B cell (primary cell): ENCODE measurements around the gene FAM229A. TPM values are rescaled to one million over a fixed set of nuclear protein-coding genes. Genes with fewer than 3 reads are reported as not detected.

ENCODE experiments used
- ATAC-seq: fragments of 200-7000 bp; cut with Tn5 transposase; one replicate; pipeline ENCODE4 v1.10.0; 2021; ENCODE audit warnings: low read depth, mild to moderate bottlenecking, moderate number of reproducible peaks, moderate library complexity
- CTCF ChIA-PET: fragments of 350-600 bp; sonication (Branson Sonifier 250); formaldehyde crosslinking; loops from one replicate; lab custom pipeline; 2021; ENCODE audit warnings: antibody characterized with exemption, inconsistent platforms; lab: Charles Lee
- POLR2A ChIA-PET: fragments of 350-600 bp; sonication (Branson Sonifier 250); formaldehyde crosslinking; loops from one replicate; lab custom pipeline; 2021; ENCODE audit warnings: antibody characterized with exemption; lab: Charles Lee
- DNase-seq: peaks from one replicate; pipeline ENCODE4 v3.0.0; 2013
- H2AFZ ChIP-seq: 2 replicates; pipeline ENCODE4 v1.6.1; 2012; ENCODE audit warnings: mild to moderate bottlenecking, low read depth, low read length; ENCODE audit not compliant: insufficient read depth, poor library complexity, severe bottlenecking
- H3K27ac ChIP-seq, 2 donors: 1 replicate in 1 of 2; 2 replicates in 1 of 2; pipeline ENCODE4 v1.5.1; 2012 to 2013; ENCODE audit warnings: low read length in 2 of 2, mild to moderate bottlenecking in 2 of 2, moderate library complexity in 1 of 2
- H3K27me3 ChIP-seq, 4 experiments: fragments of 200-600 bp in 1 of 4; sonication (generic) in 1 of 4; replicated peaks in 1 of 4; 1 replicate in 2 of 4; 2 replicates in 2 of 4; pipeline versions ENCODE4 v1.6.1 to v1.7.0; 2013 to 2016; ENCODE audit warnings: low read length in 3 of 4, mild to moderate bottlenecking in 2 of 4, mixed read lengths in 1 of 4, moderate library complexity in 1 of 4; ENCODE audit not compliant: insufficient read depth in 4 of 4, control insufficient read depth in 3 of 4; ENCODE audit errors: control extremely low read depth in 1 of 4
- H3K36me3 ChIP-seq, 2 experiments: replicated peaks in 1 of 2; 1 replicate in 1 of 2; 2 replicates in 1 of 2; pipeline versions ENCODE4 v1.6.1 to v1.7.1; 2013; ENCODE audit warnings: low read length in 1 of 2; ENCODE audit not compliant: insufficient read depth in 2 of 2, control insufficient read depth in 1 of 2; ENCODE audit errors: control extremely low read depth in 1 of 2, extremely low read depth in 1 of 2
- H3K4me1 ChIP-seq, 2 donors: fragments of 200-600 bp in 1 of 2; sonication (generic) in 1 of 2; 1 replicate in 1 of 2; 2 replicates in 1 of 2; pipeline versions ENCODE4 v1.5.1 to v1.6.1; 2013 to 2017; ENCODE audit warnings: low read length in 2 of 2; ENCODE audit not compliant: control insufficient read depth in 2 of 2, insufficient read depth in 2 of 2
- H3K4me2 ChIP-seq: replicated peaks from 2 replicates; pipeline ENCODE3; 2012; ENCODE audit warnings: mild to moderate bottlenecking, low read depth, low read length; ENCODE audit not compliant: poor library complexity, severe bottlenecking
- H3K4me3 ChIP-seq, 5 experiments: fragments of 200-600 bp in 1 of 5; sonication (generic) in 1 of 5; 1 replicate in 3 of 5; 2 replicates in 2 of 5; pipeline versions ENCODE4 v1.5.1 to v1.7.0; 2011 to 2016; ENCODE audit warnings: low read length in 4 of 5, mild to moderate bottlenecking in 4 of 5, low read depth in 2 of 5, control low read depth in 1 of 5, moderate library complexity in 1 of 5; ENCODE audit not compliant: insufficient read depth in 1 of 5; ENCODE audit errors: control extremely low read depth in 1 of 5, extremely low read depth in 1 of 5
- H3K79me2 ChIP-seq: fragments of 200-600 bp; sonication (generic); one replicate; pipeline ENCODE4 v1.6.0; 2016; ENCODE audit warnings: low read length; ENCODE audit not compliant: control insufficient read depth, insufficient read depth
- H3K9ac ChIP-seq: fragments of 200-600 bp; sonication (generic); 2 replicates; pipeline ENCODE4 v1.6.1; 2017; ENCODE audit warnings: mild to moderate bottlenecking, low read length, moderate library complexity
- H3K9me3 ChIP-seq, 3 donors: one replicate each; pipeline versions ENCODE4 v1.6.1 to v1.7.1; 2013; ENCODE audit warnings: low read length in 2 of 3; ENCODE audit not compliant: control insufficient read depth in 2 of 3, insufficient read depth in 1 of 3; ENCODE audit errors: control extremely low read depth in 1 of 3
- H4K20me1 ChIP-seq: 2 replicates; pipeline ENCODE4 v1.6.0; 2012; ENCODE audit warnings: mild to moderate bottlenecking, low read length; ENCODE audit not compliant: insufficient read depth, control insufficient read depth, poor library complexity, severe bottlenecking
- H3K27ac Mint-ChIP-seq: one replicate; pipeline ENCODE4 v1.8.0; 2021; ENCODE audit warnings: mixed read lengths
- H3K27me3 Mint-ChIP-seq: one replicate; pipeline ENCODE4 v1.8.0; 2021; ENCODE audit warnings: mixed read lengths
- H3K4me1 Mint-ChIP-seq: one replicate; pipeline ENCODE4 v1.8.0; 2021; ENCODE audit warnings: mixed read lengths
- H3K4me3 Mint-ChIP-seq: one replicate; pipeline ENCODE4 v1.8.0; 2021; ENCODE audit warnings: mixed read lengths
- H3K9me3 Mint-ChIP-seq: one replicate; pipeline ENCODE4 v1.8.0; 2022; ENCODE audit warnings: mixed read lengths; ENCODE audit not compliant: insufficient read depth
- CTCF ChIP-seq: fragments of 200-600 bp; IDR thresholded peaks from one replicate; pipeline ENCODE4 v1.8.0; 2022; ENCODE audit warnings: antibody characterized with exemption, mild to moderate bottlenecking
- EZH2 ChIP-seq: IDR thresholded peaks from 2 replicates; pipeline ENCODE4 v1.6.1; 2012; ENCODE audit warnings: borderline replicate concordance, low read depth, mild to moderate bottlenecking, moderate library complexity, low read length; ENCODE audit not compliant: insufficient read depth, poor library complexity, severe bottlenecking
- WGBS: methylation state at CpG from one replicate; pipeline ENCODE4 v1.1.5; 2013; ENCODE audit warnings: missing lambda C conversion rate; ENCODE audit not compliant: insufficient coverage; 5-methylcytosine and 5-hydroxymethylcytosine counted together
- intact Hi-C: fragments of 100-400 bp; cut with micrococcal nuclease; formaldehyde crosslinking; loops from one replicate; pipeline ENCODE4 v1.10.0; 2022
- polyA plus RNA-seq: library from polyadenylated mRNA; depleted of rRNA; stranded (reverse); fragments of >200 nt; gene quantifications from 2 replicates; pipeline ENCODE4 v1.2.3, GENCODE V29; 2012
- total RNA-seq, 2 donors: library from RNA; stranded (reverse); fragments of 120-200 nt in 1 of 2; gene quantifications; 1 replicate in 1 of 2; 2 replicates in 1 of 2; pipeline versions ENCODE4 v1.2.3 to v1.2.4, GENCODE V29; 2013 to 2022

FAM229A gene
- total and polyA plus RNA-seq, 2 donors (not counting 1 experiment from before 2014, with no cell fraction given): 33.3 to 33.8 TPM

- ATAC-seq (peak; percentile 61), DNase-seq (peak; percentile 94)
- Histone ChIP-seq H3K27ac (peak within 1 kb of the TSS; percentile 49 to 61), H3K27me3 (no peaks in the 10 kb centered on the region), H3K36me3 (peaks cover 1 to 29% of the 10 kb centered on the region in 2 experiments), H2AFZ (peak within 1 kb of the TSS; percentile 31), H3K79me2 (peaks cover 16% of the 10 kb centered on the region), H3K9ac (peak within 1 kb of the TSS; percentile 75), H3K4me2 (peak within 1 kb of the TSS; percentile 89), H3K4me3 (peak within 1 kb of the TSS; percentile 5 to 78 (median 70)), H4K20me1 (peaks cover 35% of the 10 kb centered on the region), H3K4me1 (peaks cover 57 to 61% of the 10 kb centered on the region in 2 donors), H3K9me3 (no peaks in the 10 kb centered on the region)
- 1% methylated on average over 94 of the region's 95 CpGs for WGBS
- TF ChIP-seq EZH2 (no peak), CTCF (no peak)
- peaks cover 60% of the 10 kb centered on the region for H3K4me1 Mint-ChIP-seq
- H3K27ac Mint-ChIP-seq: peak within 1 kb of the TSS; percentile 92
- peak within 1 kb of the TSS; percentile 93 for H3K4me3 Mint-ChIP-seq
- CTCF ChIA-PET: interaction anchor here (0.6 to 6.2 kb wide), 24 partner anchors 12 to 263 kb away, joined by 3 to 71 read pairs (median 6); partner anchors contain the start of genes BSDC1, CCDC28B, IQCC and TMEM39B
- intact Hi-C loops: loop anchor here (1.0 to 5.0 kb wide), 9 partner anchors 15 to 135 kb away; partner anchors contain the start of genes BSDC1, CCDC28B, EIF3I and TMEM234
- POLR2A ChIA-PET: interaction anchor here (0.6 to 3.9 kb wide), 33 partner anchors 8 to 691 kb away, joined by 3 to 53 read pairs (median 5); partner anchors contain the start of genes BSDC1, CCDC28B, EIF3I and FAM167B
- H3K27me3 Mint-ChIP-seq: no peaks in the 10 kb centered on the region
- H3K9me3 Mint-ChIP-seq: no peaks in the 10 kb centered on the region
Observed at GRCh38 chr1:32335790-32336590, 26.3 kb downstream of the FAM229A start, which contains the start of gene MARCKSL1. MARCKSL1 (minus strand) TSS chr1:32336233; CDS start chr1:32336033, 200 bp downstream.
